Activated T-helper 17 cell treated with anti-CD3 and anti-CD28 coated beads, Interleukin-2, amount 50 U/mL, for 72 hours (primary cell): Measurements from ENCODE around the gene MIP. TPM values are rescaled to one million over a fixed set of nuclear protein-coding genes. Genes with fewer than 3 reads are reported as not detected.
"Not testable (repeated sequence)": the region's sequence is repeated elsewhere in the genome, so short reads cannot be mapped to it uniquely, and the experiment has no call there.

Experiments used
- ATAC-seq: fragments of 150-1000 bp; cut with Tn5 transposase; replicated peaks from 2 replicates; pipeline ENCODE4 v1.10.0; 2021; ENCODE audit warnings: mild to moderate bottlenecking, moderate library complexity
- H3K27ac Mint-ChIP-seq: one replicate; pipeline ENCODE4 v1.8.0; 2022; ENCODE audit warnings: mixed read lengths
- H3K27me3 Mint-ChIP-seq: one replicate; pipeline ENCODE4 v1.8.0; 2022; ENCODE audit warnings: mixed read lengths
- H3K36me3 Mint-ChIP-seq: one replicate; pipeline ENCODE4 v1.8.0; 2022; ENCODE audit warnings: low read depth, mild to moderate bottlenecking, mixed read lengths
- H3K4me1 Mint-ChIP-seq: one replicate; pipeline ENCODE4 v1.8.0; 2022; ENCODE audit warnings: mixed read lengths
- H3K4me3 Mint-ChIP-seq: one replicate; pipeline ENCODE4 v1.8.0; 2022; ENCODE audit warnings: mild to moderate bottlenecking, mixed read lengths
- H3K9me3 Mint-ChIP-seq: one replicate; pipeline ENCODE4 v1.8.0; 2022; ENCODE audit warnings: mixed read lengths
- total RNA-seq, 2 donors: library from RNA; stranded (reverse); gene quantifications; one replicate each; pipeline ENCODE4 v1.2.3, GENCODE V29; 2022

Gene MIP
- total RNA-seq, 2 donors from 2014 or later: not detected

DNA sequence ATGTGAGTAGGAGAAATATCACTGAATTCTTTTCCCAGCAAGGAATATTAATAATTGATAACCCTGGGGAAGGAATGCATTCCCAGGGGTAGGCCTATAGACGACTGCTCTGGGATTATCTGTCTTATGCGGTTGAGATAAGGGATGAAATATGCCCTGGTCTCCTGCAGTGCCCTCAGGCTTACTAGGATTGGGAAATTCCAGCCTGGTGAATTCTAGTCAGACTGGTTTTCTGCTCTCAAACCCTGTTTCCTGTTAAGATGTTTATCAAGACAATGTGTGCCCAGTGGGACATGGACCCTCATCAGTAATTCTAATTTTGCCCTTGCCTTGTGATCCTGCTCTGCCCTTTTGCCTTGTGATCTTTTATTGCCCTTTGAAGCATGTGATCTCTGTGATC, 11.2 kb downstream of the MIP start:
- H3K27ac Mint-ChIP-seq, H3K9me3 Mint-ChIP-seq, H3K36me3 Mint-ChIP-seq, ATAC-seq, H3K4me3 Mint-ChIP-seq, H3K27me3 Mint-ChIP-seq: not testable (repeated sequence)
- peaks cover 12% of the 10 kb centered on the region for H3K4me1 Mint-ChIP-seq

DNA sequence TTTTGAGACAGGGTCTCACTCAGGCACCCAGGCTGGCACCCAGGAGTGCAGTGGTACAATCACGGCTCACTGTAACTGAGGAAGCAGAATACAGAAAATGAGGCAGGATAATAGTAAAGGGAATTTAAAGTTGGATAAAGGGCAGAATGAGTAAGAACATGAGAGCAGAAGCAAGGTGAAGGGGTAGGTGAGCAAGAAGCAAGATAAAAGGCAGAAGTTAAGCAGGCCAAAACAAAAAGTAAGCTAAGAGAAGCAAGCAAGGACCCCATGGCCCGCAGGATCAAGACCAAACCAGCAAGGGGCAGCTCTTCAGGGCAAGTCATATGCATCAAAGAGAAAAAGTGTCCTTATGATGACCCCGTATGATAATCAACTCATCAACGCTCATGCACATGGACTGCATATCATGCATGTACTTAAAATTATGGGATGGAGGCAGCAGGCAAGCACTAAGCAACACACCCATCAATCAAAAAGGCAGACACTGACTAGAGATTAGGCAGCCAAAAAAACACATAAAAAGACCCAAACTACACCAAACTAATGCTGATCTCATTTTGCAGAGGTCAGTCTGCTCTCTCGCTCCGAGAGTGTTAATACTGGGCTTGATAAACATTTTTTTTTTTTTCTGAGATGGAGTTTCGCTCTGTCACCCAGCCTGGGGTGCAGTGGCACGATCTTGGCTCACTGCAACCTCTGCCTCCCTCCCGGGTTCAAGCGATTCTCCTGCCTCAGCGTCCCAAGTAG, 16.9 kb downstream of the MIP start:
- Mint-ChIP-seq H3K9me3 (no peaks in the 10 kb centered on the region), H3K4me1 (peaks cover 4% of the 10 kb centered on the region), H3K27ac (no peak overlapping the region), H3K4me3 (no peak overlapping the region), H3K36me3 (peaks cover 13% of the 10 kb centered on the region), H3K27me3 (no peaks in the 10 kb centered on the region)
- no peak for ATAC-seq

DNA sequence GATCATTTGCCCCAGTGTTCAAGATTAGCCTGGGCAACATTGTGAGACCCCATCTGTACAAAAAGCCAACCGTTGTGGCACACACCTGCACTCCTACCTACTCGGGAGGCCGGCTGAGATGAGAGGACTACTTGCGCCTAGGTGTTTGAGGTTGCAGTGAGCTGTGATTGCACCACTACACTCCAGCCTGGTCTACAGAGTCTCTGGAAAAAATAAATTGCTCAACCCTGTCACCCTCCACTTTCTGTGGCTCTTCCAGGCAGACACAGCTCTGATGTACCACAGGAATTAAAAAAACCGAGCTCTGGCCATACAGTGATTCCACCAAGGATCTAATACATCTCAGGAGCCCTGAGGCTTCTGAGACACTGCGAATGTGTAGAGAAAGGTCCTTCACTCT, 19.6 kb downstream of the MIP start:
- H3K27me3 Mint-ChIP-seq: no peaks in the 10 kb centered on the region
- ATAC-seq: no peak

DNA sequence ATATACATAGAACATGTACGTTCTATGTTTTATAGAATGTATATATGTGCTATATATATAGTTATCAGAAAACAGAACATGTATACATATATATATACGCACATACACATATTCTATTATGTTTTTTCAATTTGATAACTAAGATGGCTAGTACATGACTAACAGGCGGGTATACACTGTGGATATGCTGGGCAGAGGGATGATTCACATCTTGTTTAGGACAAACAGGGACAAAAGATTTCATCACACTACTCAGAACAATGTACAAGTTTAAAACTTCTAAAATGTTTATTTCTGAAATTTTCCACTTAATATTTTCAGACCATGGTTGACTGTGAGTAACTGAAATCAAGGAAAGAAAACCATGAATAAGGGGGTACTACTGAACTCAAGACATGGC, 22.6 kb downstream of the MIP start:
- H3K36me3 Mint-ChIP-seq: peaks cover 63% of the 10 kb centered on the region
- no peak for ATAC-seq
- H3K4me1 Mint-ChIP-seq: no peaks in the 10 kb centered on the region
- no peak overlapping the region for H3K4me3 Mint-ChIP-seq
- no peaks in the 10 kb centered on the region for H3K27me3 Mint-ChIP-seq
- no peak overlapping the region for H3K27ac Mint-ChIP-seq
- H3K9me3 Mint-ChIP-seq: no peaks in the 10 kb centered on the region

More for the DNA sequence above, 19.6 kb downstream of the MIP start:
- Mint-ChIP-seq H3K27ac (no peak overlapping the region), H3K36me3 (peaks cover 40% of the 10 kb centered on the region), H3K4me1 (no peaks in the 10 kb centered on the region), H3K4me3 (no peak overlapping the region), H3K9me3 (no peaks in the 10 kb centered on the region)

DNA sequence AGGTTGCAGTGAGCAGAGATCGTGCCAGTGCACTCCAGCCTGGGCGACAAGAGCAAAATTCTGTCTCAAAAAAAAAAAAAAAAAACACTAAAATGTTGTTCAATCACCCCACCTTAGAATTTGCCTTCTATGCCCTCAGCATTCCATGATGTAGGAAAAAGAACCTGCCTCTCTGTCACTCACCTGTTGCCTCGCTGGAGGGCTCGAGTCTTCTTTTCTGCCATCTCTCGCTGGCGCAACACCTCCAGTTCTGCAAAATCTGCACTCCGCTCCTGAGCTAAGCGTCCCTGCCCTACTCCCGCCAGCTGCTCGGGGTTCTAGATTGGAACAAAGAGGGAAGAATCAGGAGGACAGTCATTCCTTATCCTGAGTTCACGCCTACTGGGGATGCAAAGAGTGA, 23.2 kb downstream of the MIP start:
- H3K4me3 Mint-ChIP-seq: no peak overlapping the region
- ATAC-seq: no peak
- peaks cover 63% of the 10 kb centered on the region for H3K36me3 Mint-ChIP-seq
- no peak overlapping the region for H3K27ac Mint-ChIP-seq
- no peaks in the 10 kb centered on the region for H3K4me1 Mint-ChIP-seq
- H3K9me3 Mint-ChIP-seq: no peaks in the 10 kb centered on the region
- no peaks in the 10 kb centered on the region for H3K27me3 Mint-ChIP-seq

DNA sequence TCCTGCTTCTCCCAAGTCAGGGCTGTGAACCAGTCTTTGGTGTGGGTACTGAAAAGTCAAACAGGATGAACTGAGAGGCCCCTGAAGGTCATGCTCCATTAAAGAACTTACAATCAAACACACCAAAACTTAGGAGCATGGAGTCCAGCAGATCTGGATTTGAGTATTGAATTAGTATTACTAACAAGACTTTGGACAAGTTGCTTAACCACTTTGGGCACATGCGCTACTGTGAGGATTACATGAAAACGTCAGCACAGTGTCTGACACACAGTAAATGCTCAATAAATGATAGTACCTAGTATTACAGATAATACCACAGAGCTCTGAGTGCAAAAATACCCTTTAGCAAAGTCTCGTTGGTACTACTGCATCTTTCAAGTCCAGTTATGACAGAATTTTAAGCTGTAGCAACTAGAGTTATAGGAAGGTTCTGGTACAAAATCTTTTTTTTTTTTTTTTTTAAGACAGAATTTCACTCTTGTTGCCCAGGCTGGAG, 28.5 kb downstream of the MIP start:
- Mint-ChIP-seq H3K36me3 (peaks cover 78% of the 10 kb centered on the region), H3K4me1 (no peaks in the 10 kb centered on the region), H3K4me3 (no peak overlapping the region), H3K27ac (no peak overlapping the region), H3K27me3 (no peaks in the 10 kb centered on the region), H3K9me3 (no peaks in the 10 kb centered on the region)
- no peak for ATAC-seq

DNA sequence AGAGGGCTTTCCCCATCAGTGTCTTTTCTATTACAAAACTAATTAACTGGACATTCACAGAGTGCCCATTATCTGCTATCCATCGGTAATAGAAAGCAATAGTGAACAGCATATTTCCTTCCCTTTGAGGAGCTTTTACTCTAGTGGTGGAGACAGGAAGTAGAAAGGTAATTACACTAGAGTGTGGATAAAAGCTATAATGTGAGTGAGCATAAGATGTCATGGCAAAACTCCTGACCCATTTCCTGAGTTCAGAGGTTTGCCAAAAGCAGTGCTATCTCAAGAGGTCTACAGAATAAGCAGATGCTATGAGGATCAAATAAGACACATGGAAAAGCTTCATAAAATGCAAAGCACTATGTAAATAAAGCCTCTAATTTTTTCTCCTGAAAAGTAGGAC, 29.3 kb downstream of the MIP start:
- Mint-ChIP-seq H3K9me3 (no peaks in the 10 kb centered on the region), H3K27ac (peak overlapping the region; percentile 24), H3K4me3 (no peak overlapping the region), H3K4me1 (no peaks in the 10 kb centered on the region), H3K27me3 (no peaks in the 10 kb centered on the region), H3K36me3 (peaks cover 78% of the 10 kb centered on the region)
- no peak for ATAC-seq

DNA sequence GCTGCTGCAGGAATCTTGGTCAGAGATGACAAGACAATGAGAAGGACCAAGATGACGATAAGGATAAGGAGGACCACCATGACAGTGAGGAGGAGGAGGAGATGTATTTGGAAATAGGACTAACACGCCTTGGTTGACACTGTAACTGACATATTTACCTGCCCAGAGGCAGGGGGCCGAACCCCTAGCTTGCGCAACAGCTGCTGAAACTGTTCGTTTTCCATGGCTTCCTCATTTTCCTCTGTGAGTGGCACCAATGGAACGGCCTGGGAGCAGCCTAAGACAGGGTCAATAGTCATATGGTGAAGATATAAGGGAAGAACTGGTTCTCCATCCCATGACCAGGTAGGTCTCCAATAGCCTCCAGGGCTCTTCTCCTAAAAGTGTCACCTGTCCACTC, 34.0 kb downstream of the MIP start:
- Mint-ChIP-seq H3K27ac (no peak overlapping the region), H3K27me3 (no peaks in the 10 kb centered on the region), H3K4me3 (no peak overlapping the region), H3K4me1 (no peaks in the 10 kb centered on the region), H3K9me3 (no peaks in the 10 kb centered on the region), H3K36me3 (peaks cover 86% of the 10 kb centered on the region)
- no peak for ATAC-seq

DNA sequence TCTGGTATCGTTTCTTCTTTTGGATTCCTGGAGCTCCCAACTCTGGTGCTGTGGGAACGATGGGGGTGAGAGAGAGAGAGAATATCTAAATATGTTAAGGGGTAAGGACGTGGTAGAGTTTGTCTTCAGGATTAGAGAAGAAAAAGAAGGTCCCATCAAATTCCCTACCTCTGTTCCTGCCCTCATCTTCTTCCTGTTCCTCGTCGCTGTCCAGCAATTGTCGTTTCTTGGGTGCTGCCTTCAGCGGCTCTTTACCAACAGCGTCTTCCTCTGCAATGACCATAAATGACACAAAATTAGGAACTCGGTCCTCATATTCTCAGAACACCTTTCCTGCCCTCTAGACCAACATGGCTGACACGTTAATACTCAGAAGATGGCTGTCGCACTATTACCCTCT, 36.7 kb downstream of the MIP start:
- Mint-ChIP-seq H3K36me3 (peaks cover 59% of the 10 kb centered on the region), H3K27ac (no peak overlapping the region), H3K9me3 (no peaks in the 10 kb centered on the region), H3K27me3 (no peaks in the 10 kb centered on the region), H3K4me3 (no peak overlapping the region), H3K4me1 (no peaks in the 10 kb centered on the region)
- no peak for ATAC-seq

DNA sequence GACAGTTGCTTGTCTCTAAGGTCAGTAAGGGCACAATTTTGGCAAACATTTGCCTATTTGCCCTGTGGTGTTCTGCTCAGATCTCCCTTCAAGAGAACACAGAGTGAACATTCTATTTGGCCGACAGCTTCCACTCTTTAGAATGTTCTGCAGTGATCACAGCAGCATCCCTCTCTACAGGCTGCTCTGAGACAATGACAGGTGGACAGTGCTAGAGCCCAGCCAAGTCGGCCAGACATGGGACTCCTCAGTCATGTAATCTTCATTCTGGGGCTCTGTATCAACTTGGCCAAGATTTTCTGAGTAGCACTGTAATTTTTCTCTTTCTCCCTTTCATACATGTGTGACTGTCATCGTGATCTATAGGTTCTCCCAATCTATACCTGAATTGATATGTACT, 40.1 kb downstream of the MIP start:
- no peak overlapping the region for H3K27ac Mint-ChIP-seq
- no peaks in the 10 kb centered on the region for H3K4me1 Mint-ChIP-seq
- H3K27me3 Mint-ChIP-seq: no peaks in the 10 kb centered on the region
- peaks cover 30% of the 10 kb centered on the region for H3K36me3 Mint-ChIP-seq
- no peak overlapping the region for H3K4me3 Mint-ChIP-seq
- no peak for ATAC-seq
- H3K9me3 Mint-ChIP-seq: no peaks in the 10 kb centered on the region

DNA sequence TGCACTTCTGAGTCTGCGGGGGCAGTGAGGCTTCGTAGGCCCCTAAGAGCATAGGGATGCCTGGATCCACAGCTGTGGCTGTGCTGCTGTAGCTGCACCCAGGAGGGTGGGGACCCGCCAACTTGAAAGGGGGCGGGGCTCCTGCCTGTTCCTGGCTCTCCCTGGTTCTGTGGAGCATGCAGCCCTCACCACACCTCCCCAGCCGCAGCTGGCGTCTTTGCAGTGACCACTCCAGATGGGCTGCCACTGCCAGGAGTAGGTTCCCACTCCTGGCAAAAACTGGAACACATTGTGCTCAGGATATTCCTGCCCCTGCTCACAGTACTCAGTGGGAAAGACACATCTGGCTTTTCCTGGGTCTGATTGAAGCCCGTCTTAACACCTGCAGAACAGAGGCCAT, 41.1 kb downstream of the MIP start:
- Mint-ChIP-seq H3K4me3 (no peak overlapping the region), H3K27me3 (no peaks in the 10 kb centered on the region), H3K27ac (no peak overlapping the region), H3K36me3 (peaks cover 24% of the 10 kb centered on the region), H3K4me1 (no peaks in the 10 kb centered on the region), H3K9me3 (no peaks in the 10 kb centered on the region)
- ATAC-seq: no peak

DNA sequence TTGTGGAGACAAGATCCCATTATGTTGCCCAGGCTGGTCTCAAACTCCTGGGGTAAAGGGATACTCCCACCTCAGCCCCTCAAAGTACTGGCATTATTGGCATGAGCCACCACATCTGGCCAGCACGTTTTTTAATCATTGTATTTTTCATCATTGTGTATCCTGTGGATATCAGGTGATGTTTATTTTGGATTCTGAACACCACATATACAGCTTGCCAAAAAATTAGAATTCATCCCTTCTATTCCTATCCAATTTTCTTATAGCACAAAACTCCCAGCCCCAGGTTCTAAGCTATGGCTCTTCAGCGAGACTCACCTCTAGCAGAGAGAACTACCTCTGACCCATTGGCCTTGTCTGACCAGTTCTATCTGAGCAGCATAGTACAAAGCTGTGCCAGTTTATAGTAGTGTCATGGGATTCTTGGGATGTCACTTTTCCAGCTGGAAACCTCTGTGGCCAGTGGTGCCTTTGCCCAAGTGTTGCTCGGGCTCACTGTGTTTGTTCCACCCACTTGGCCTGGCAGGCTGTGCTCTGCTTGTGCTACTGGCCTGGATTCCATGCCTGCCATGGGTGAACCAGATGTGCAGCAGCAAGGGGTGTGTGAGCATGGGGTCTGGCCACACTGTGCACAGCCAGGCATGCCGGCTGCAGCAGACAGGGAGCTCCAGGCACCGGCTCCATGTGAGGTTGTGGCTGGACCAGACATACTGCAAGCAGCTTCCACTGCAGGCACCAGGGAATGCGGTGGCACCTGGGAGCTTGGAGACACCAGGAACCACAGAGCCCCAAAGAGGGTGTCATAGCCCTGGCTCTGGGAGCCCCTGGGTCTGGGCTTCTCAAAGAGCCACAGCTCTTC, 42.4 kb downstream of the MIP start:
- Mint-ChIP-seq H3K4me1 (no peaks in the 10 kb centered on the region), H3K9me3 (no peaks in the 10 kb centered on the region), H3K4me3 (no peak overlapping the region), H3K27me3 (no peaks in the 10 kb centered on the region), H3K36me3 (peaks cover 13% of the 10 kb centered on the region), H3K27ac (peak overlapping the region; percentile 37)
- ATAC-seq: no peak

DNA sequence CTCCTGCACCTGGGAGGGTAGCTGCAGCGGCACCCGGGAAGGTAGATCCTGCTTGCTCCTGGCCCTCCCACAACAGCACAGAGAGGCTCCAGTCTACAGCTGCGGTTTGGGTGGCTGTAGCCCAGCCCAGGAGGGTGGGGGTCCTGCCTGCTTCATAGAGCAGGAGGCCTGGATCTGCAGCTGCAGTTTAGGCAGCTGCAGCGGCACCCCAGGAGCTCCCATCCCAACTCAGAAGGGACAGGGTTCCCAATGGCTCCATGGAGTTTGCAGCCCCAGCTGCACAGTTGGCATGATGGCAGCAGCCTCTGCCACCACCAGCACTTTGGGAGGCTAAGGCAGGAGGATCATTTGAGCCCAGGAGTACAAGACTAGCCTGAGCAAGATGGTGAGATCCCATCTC, 43.7 kb downstream of the MIP start:
- no peaks in the 10 kb centered on the region for H3K27me3 Mint-ChIP-seq
- H3K36me3 Mint-ChIP-seq: peaks cover under 1% of the 10 kb centered on the region
- no peaks in the 10 kb centered on the region for H3K4me1 Mint-ChIP-seq
- H3K27ac Mint-ChIP-seq: no peak overlapping the region
- ATAC-seq: no peak
- no peak overlapping the region for H3K4me3 Mint-ChIP-seq
- no peaks in the 10 kb centered on the region for H3K9me3 Mint-ChIP-seq

DNA sequence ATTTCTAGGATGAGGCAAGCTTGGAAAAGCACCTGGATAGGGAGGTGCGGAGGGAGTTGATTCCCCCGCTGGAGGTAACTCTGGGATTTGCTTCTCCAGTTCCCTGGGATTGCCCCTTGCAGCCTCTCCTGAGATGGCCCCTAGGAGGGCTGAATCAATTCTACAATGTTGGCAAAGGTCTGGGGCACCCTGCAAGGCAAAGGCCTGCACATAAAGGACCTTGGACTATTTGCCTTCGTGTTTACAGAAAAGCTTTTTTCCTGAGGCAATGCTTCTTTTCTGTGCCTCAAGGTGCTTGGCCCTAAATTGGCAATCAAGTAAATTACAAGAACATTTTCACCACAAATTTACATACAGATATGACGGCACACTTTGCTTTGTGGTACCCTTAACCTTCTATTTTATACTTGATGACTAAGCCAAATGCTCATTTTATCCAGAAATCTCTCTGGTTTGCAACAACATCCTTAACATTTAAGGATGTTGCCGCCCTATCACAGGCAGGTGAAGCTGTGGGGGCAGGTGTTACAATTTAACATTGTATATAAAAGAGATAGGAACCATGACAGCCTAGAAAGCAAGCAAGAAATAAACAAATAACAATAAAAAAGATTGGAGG, 45.5 kb downstream of the MIP start:
- Mint-ChIP-seq H3K4me3 (no peak overlapping the region), H3K27me3 (no peaks in the 10 kb centered on the region), H3K36me3 (no peaks in the 10 kb centered on the region), H3K27ac (no peak overlapping the region), H3K4me1 (no peaks in the 10 kb centered on the region), H3K9me3 (no peaks in the 10 kb centered on the region)
- ATAC-seq: no peak

DNA sequence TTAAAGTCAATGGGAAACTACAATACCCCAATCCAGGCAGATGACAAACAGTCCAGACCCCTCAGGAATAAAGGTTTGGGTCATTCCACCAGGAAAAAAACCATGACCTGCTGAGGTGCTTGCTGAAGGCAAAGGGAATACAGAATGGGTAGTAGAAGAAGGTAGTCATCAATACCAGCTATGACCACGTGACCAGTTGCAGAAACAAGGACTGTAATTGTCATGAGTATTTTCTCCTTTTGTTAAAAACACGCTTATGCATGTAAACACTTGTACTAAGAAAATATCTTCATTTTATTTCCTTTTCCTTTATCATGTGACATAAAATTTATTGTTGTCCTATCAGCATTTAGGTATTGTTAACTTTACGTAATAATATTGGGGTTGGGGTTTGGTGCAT, 50.2 kb downstream of the MIP start:
- not testable (repeated sequence) for H3K9me3 Mint-ChIP-seq, H3K4me3 Mint-ChIP-seq, H3K27ac Mint-ChIP-seq, ATAC-seq, H3K4me1 Mint-ChIP-seq, H3K27me3 Mint-ChIP-seq, H3K36me3 Mint-ChIP-seq
